Activated naive CD4-positive, alpha-beta T cell treated with anti-CD3 and anti-CD28 coated beads for 36 hours (primary cell): Measurements from ENCODE around the gene CITED2. TPM values are rescaled to one million over a fixed set of nuclear protein-coding genes. Genes with fewer than 3 reads are reported as not detected.

Experiments used
- CTCF ChIA-PET: fragments of 350-600 bp; sonication (Branson Sonifier 250); formaldehyde crosslinking; loops from one replicate; lab custom pipeline; 2021; ENCODE audit warnings: antibody characterized with exemption; lab: Charles Lee
- DNase-seq: peaks from one replicate; pipeline ENCODE4 v3.0.0-alpha.2; 2020
- H3K27ac Mint-ChIP-seq: one replicate; pipeline ENCODE4 v1.8.0; 2021; ENCODE audit warnings: mild to moderate bottlenecking, mixed read lengths
- H3K27me3 Mint-ChIP-seq: one replicate; pipeline ENCODE4 v1.8.0; 2021; ENCODE audit warnings: low read depth, mixed read lengths
- H3K36me3 Mint-ChIP-seq: one replicate; pipeline ENCODE4 v1.8.0; 2021; ENCODE audit warnings: low read depth, mixed read lengths
- H3K4me1 Mint-ChIP-seq: one replicate; pipeline ENCODE4 v1.8.0; 2021; ENCODE audit warnings: low read depth, mixed read lengths
- H3K4me3 Mint-ChIP-seq: one replicate; pipeline ENCODE4 v1.8.0; 2021; ENCODE audit warnings: mild to moderate bottlenecking, moderate library complexity, mixed read lengths
- H3K9me3 Mint-ChIP-seq: one replicate; pipeline ENCODE4 v1.8.0; 2021; ENCODE audit warnings: mixed read lengths
- intact Hi-C: fragments of 100-400 bp; cut with micrococcal nuclease; formaldehyde crosslinking; loops from one replicate; pipeline ENCODE4 v1.15.1; 2023
- total RNA-seq, 2 experiments: library from RNA; stranded (reverse); gene quantifications; one replicate each; pipeline ENCODE4 v1.2.3, GENCODE V29; 2021

CITED2 gene
- total RNA-seq, 2 experiments from 2014 or later: 22.9 to 23.8 TPM

- no peak for DNase-seq
- intact Hi-C loops: no loop called here
- H3K27me3 Mint-ChIP-seq: no peaks in the 10 kb centered on the region
- no peak overlapping the region for H3K27ac Mint-ChIP-seq
- no peaks in the 10 kb centered on the region for H3K9me3 Mint-ChIP-seq
- no peak overlapping the region for H3K4me3 Mint-ChIP-seq
- CTCF ChIA-PET: interaction anchor here (1.2 kb wide), 1 partner anchor 261 kb away, joined by 3 read pairs; no protein-coding TSS in a partner anchor
- no peaks in the 10 kb centered on the region for H3K36me3 Mint-ChIP-seq
- H3K4me1 Mint-ChIP-seq: no peaks in the 10 kb centered on the region
These were observed 24.2 kb upstream of the CITED2 start for GRCh38 chr6:139398658-139399057.

- CTCF ChIA-PET: no interaction called here
- no peaks in the 10 kb centered on the region for H3K9me3 Mint-ChIP-seq
- no peak overlapping the region for H3K4me3 Mint-ChIP-seq
- H3K36me3 Mint-ChIP-seq: no peaks in the 10 kb centered on the region
- no peaks in the 10 kb centered on the region for H3K27me3 Mint-ChIP-seq
- DNase-seq: no peak
- intact Hi-C loops: no loop called here
- no peak overlapping the region for H3K27ac Mint-ChIP-seq
- H3K4me1 Mint-ChIP-seq: no peaks in the 10 kb centered on the region
These were observed 21.4 kb upstream of the CITED2 start for GRCh38 chr6:139395891-139396301.

- DNase-seq: no peak
- Mint-ChIP-seq H3K4me3 (no peak overlapping the region), H3K27ac (no peak overlapping the region), H3K9me3 (no peaks in the 10 kb centered on the region), H3K27me3 (no peaks in the 10 kb centered on the region), H3K36me3 (no peaks in the 10 kb centered on the region), H3K4me1 (no peaks in the 10 kb centered on the region)
- intact Hi-C loops: no loop called here
- CTCF ChIA-PET: no interaction called here
These were observed 20.9 kb upstream of the CITED2 start for GRCh38 chr6:139395371-139395770.

- Mint-ChIP-seq H3K27ac (no peak overlapping the region), H3K9me3 (no peaks in the 10 kb centered on the region), H3K4me1 (no peaks in the 10 kb centered on the region), H3K4me3 (no peak overlapping the region), H3K36me3 (no peaks in the 10 kb centered on the region), H3K27me3 (no peaks in the 10 kb centered on the region)
- CTCF ChIA-PET: interaction anchor here (0.6 to 0.7 kb wide), 2 partner anchors 480 to 1049 kb away, joined by 3 read pairs; no protein-coding TSS in a partner anchor
- DNase-seq: no peak
- intact Hi-C loops: no loop called here
These were observed 19.7 kb upstream of the CITED2 start for GRCh38 chr6:139394027-139394649.

GRCh38 chr6:139392794-139393193, 18.3 kb upstream of the CITED2 start:
- no peak overlapping the region for H3K27ac Mint-ChIP-seq
- intact Hi-C loops: no loop called here
- DNase-seq: no peak
- H3K36me3 Mint-ChIP-seq: no peaks in the 10 kb centered on the region
- CTCF ChIA-PET: interaction anchor here (1.0 kb wide), 1 partner anchor 23 kb away, joined by 4 read pairs; no protein-coding TSS in a partner anchor
- no peaks in the 10 kb centered on the region for H3K4me1 Mint-ChIP-seq
- H3K27me3 Mint-ChIP-seq: no peaks in the 10 kb centered on the region
- no peaks in the 10 kb centered on the region for H3K9me3 Mint-ChIP-seq
- H3K4me3 Mint-ChIP-seq: no peak overlapping the region

- H3K36me3 Mint-ChIP-seq: no peaks in the 10 kb centered on the region
- H3K27ac Mint-ChIP-seq: no peak overlapping the region
- CTCF ChIA-PET: no interaction called here
- H3K4me3 Mint-ChIP-seq: no peak overlapping the region
- no peaks in the 10 kb centered on the region for H3K27me3 Mint-ChIP-seq
- DNase-seq: no peak
- no peaks in the 10 kb centered on the region for H3K9me3 Mint-ChIP-seq
- intact Hi-C loops: no loop called here
- no peaks in the 10 kb centered on the region for H3K4me1 Mint-ChIP-seq
These were observed 17.3 kb upstream of the CITED2 start for GRCh38 chr6:139391709-139392108.

- Mint-ChIP-seq H3K27me3 (no peaks in the 10 kb centered on the region), H3K36me3 (no peaks in the 10 kb centered on the region), H3K4me1 (no peaks in the 10 kb centered on the region), H3K27ac (no peak overlapping the region), H3K9me3 (no peaks in the 10 kb centered on the region), H3K4me3 (no peak overlapping the region)
- DNase-seq: no peak
- CTCF ChIA-PET: interaction anchor here (1.6 kb wide), 1 partner anchor 9 kb away, joined by 5 read pairs; no protein-coding TSS in a partner anchor
- intact Hi-C loops: no loop called here
These were observed 16.0 kb upstream of the CITED2 start for GRCh38 chr6:139390447-139390846.

- Mint-ChIP-seq H3K4me1 (no peaks in the 10 kb centered on the region), H3K9me3 (no peaks in the 10 kb centered on the region), H3K36me3 (no peaks in the 10 kb centered on the region), H3K27ac (no peak overlapping the region), H3K4me3 (no peak overlapping the region), H3K27me3 (no peaks in the 10 kb centered on the region)
- CTCF ChIA-PET: interaction anchor here (0.7 kb wide), 1 partner anchor 19 kb away, joined by 4 read pairs; no protein-coding TSS in a partner anchor
- DNase-seq: no peak
- intact Hi-C loops: no loop called here
These were observed 13.9 kb upstream of the CITED2 start for GRCh38 chr6:139388384-139388783.

GRCh38 chr6:139386404-139386803, 12.0 kb upstream of the CITED2 start:
- H3K27me3 Mint-ChIP-seq: no peaks in the 10 kb centered on the region
- H3K9me3 Mint-ChIP-seq: no peaks in the 10 kb centered on the region
- intact Hi-C loops: no loop called here
- no peak overlapping the region for H3K4me3 Mint-ChIP-seq
- H3K36me3 Mint-ChIP-seq: no peaks in the 10 kb centered on the region
- no peak for DNase-seq
- H3K4me1 Mint-ChIP-seq: no peaks in the 10 kb centered on the region
- H3K27ac Mint-ChIP-seq: no peak overlapping the region
- CTCF ChIA-PET: interaction anchor here (1.1 kb wide), 1 partner anchor 12 kb away, joined by 3 read pairs; the partner anchor contains the start of gene CITED2

- no peaks in the 10 kb centered on the region for H3K9me3 Mint-ChIP-seq
- H3K4me1 Mint-ChIP-seq: peaks cover 8% of the 10 kb centered on the region
- no peak overlapping the region for H3K4me3 Mint-ChIP-seq
- intact Hi-C loops: no loop called here
- no peaks in the 10 kb centered on the region for H3K27me3 Mint-ChIP-seq
- DNase-seq: no peak
- H3K27ac Mint-ChIP-seq: no peak overlapping the region
- H3K36me3 Mint-ChIP-seq: no peaks in the 10 kb centered on the region
- CTCF ChIA-PET: interaction anchor here (1.6 kb wide), 1 partner anchor 9 kb away, joined by 5 read pairs; no protein-coding TSS in a partner anchor
These were observed 6.9 kb upstream of the CITED2 start for GRCh38 chr6:139381216-139381865.

- no peak overlapping the region for H3K4me3 Mint-ChIP-seq
- peaks cover 16% of the 10 kb centered on the region for H3K4me1 Mint-ChIP-seq
- no peaks in the 10 kb centered on the region for H3K36me3 Mint-ChIP-seq
- no peaks in the 10 kb centered on the region for H3K9me3 Mint-ChIP-seq
- intact Hi-C loops: no loop called here
- H3K27me3 Mint-ChIP-seq: no peaks in the 10 kb centered on the region
- no peak overlapping the region for H3K27ac Mint-ChIP-seq
- DNase-seq: no peak
- CTCF ChIA-PET: interaction anchor here (1.6 to 2.7 kb wide), 2 partner anchors 10 to 11 kb away, joined by 5 to 11 read pairs; no protein-coding TSS in a partner anchor
These were observed 6.2 kb upstream of the CITED2 start for GRCh38 chr6:139380611-139381010.

GRCh38 chr6:139380168-139380567, 5.7 kb upstream of the CITED2 start:
- CTCF ChIA-PET: interaction anchor here (0.6 to 2.7 kb wide), 3 partner anchors 10 to 333 kb away, joined by 3 to 11 read pairs (median 5); no protein-coding TSS in a partner anchor
- Mint-ChIP-seq H3K9me3 (no peaks in the 10 kb centered on the region), H3K4me1 (peaks cover 16% of the 10 kb centered on the region), H3K27ac (no peak overlapping the region), H3K4me3 (no peak overlapping the region), H3K27me3 (no peaks in the 10 kb centered on the region), H3K36me3 (no peaks in the 10 kb centered on the region)
- intact Hi-C loops: no loop called here
- DNase-seq: no peak
